ENCODE measurements around the gene UBE2QL1.

UBE2QL1 gene

GRCh38 chr5:6410421-6410820 lies 38.2 kb upstream of the UBE2QL1 start:
- DNase-seq (ENCODE audit: low read depth), result no peak
- Histone ChIP-seq H3K9me3 (ENCODE audit: control insufficient read depth, low read length) (no peaks in the 10 kb centered on the region), H3K9ac (ENCODE audit: low read length) (no peak overlapping the region)

GRCh38 chr5:6411141-6411540 lies 37.5 kb upstream of the UBE2QL1 start:
- Histone ChIP-seq H3K27me3 (replicated peaks; ENCODE audit: control insufficient read depth, insufficient read depth, low read length) (peaks cover 32% of the 10 kb centered on the region), H3K4me3 (ENCODE audit: low read length) (no peak overlapping the region), H3K36me3 (ENCODE audit: control insufficient read depth, insufficient read depth, low read length, severe bottlenecking) (no peaks in the 10 kb centered on the region), H3K4me1 (ENCODE audit: control insufficient read depth, insufficient read depth, low read length) (no peaks in the 10 kb centered on the region), H3K9me3 (ENCODE audit: control insufficient read depth, low read length) (no peaks in the 10 kb centered on the region), H3K9ac (ENCODE audit: low read length) (no peak overlapping the region)
- no peak for DNase-seq (ENCODE audit: low read depth)

More at GRCh38 chr5:6410421-6410820, 38.2 kb upstream of the UBE2QL1 start:
- Histone ChIP-seq H3K4me1 (ENCODE audit: control insufficient read depth, insufficient read depth, low read length) (no peaks in the 10 kb centered on the region), H3K4me3 (ENCODE audit: low read length) (no peak overlapping the region), H3K27me3 (replicated peaks; ENCODE audit: control insufficient read depth, insufficient read depth, low read length) (peaks cover 28% of the 10 kb centered on the region), H3K36me3 (ENCODE audit: control insufficient read depth, insufficient read depth, low read length, severe bottlenecking) (no peaks in the 10 kb centered on the region)

DNA sequence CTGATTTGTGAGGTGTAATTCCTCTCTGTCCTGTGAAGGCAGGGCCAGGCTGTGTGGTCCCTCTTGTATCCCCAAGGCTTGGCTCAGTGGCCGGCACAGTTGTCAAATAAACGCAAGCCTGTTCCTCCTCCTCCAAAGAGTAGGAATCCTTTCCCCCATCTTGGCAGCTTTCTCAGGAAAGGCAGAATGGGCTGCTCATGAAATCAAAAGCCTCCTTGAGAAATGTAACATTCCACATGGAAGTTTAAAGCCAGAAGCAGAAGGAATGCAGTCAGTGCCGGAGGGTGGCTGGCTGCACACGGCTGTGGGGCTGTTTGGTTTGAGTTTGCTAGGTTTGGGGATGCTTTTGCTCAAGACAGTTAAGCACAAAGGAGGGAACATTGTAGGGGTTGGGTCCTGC lies 35.8 kb upstream of the UBE2QL1 start:
- Histone ChIP-seq H3K9ac (ENCODE audit: low read length) (no peak overlapping the region), H3K27me3 (replicated peaks; ENCODE audit: control insufficient read depth, insufficient read depth, low read length) (peaks cover 24% of the 10 kb centered on the region), H3K9me3 (ENCODE audit: control insufficient read depth, low read length) (peaks cover 4% of the 10 kb centered on the region), H3K4me1 (ENCODE audit: control insufficient read depth, insufficient read depth, low read length) (no peaks in the 10 kb centered on the region), H3K36me3 (ENCODE audit: control insufficient read depth, insufficient read depth, low read length, severe bottlenecking) (no peaks in the 10 kb centered on the region), H3K4me3 (ENCODE audit: low read length) (no peak overlapping the region)
- no peak for DNase-seq (ENCODE audit: low read depth)

- Histone ChIP-seq H3K9ac (ENCODE audit: low read length) (no peak overlapping the region), H3K4me1 (ENCODE audit: control insufficient read depth, insufficient read depth, low read length) (no peaks in the 10 kb centered on the region), H3K9me3 (ENCODE audit: control insufficient read depth, low read length) (peaks cover 4% of the 10 kb centered on the region), H3K36me3 (ENCODE audit: control insufficient read depth, insufficient read depth, low read length, severe bottlenecking) (no peaks in the 10 kb centered on the region), H3K27me3 (replicated peaks; ENCODE audit: control insufficient read depth, insufficient read depth, low read length) (peaks cover 23% of the 10 kb centered on the region), H3K4me3 (ENCODE audit: low read length) (no peak overlapping the region)
- no peak for DNase-seq (ENCODE audit: low read depth)
These were observed 31.0 kb upstream of the UBE2QL1 start for GRCh38 chr5:6417657-6418056.

- Histone ChIP-seq H3K4me1 (ENCODE audit: control insufficient read depth, insufficient read depth, low read length) (no peaks in the 10 kb centered on the region), H3K9ac (ENCODE audit: low read length) (no peak overlapping the region), H3K36me3 (ENCODE audit: control insufficient read depth, insufficient read depth, low read length, severe bottlenecking) (no peaks in the 10 kb centered on the region), H3K4me3 (ENCODE audit: low read length) (no peak overlapping the region), H3K27me3 (replicated peaks; ENCODE audit: control insufficient read depth, insufficient read depth, low read length) (peaks cover 19% of the 10 kb centered on the region), H3K9me3 (ENCODE audit: control insufficient read depth, low read length) (peaks cover 4% of the 10 kb centered on the region)
- no peak for DNase-seq (ENCODE audit: low read depth)
These were observed 29.9 kb upstream of the UBE2QL1 start for GRCh38 chr5:6418679-6419276.

- no peaks in the 10 kb centered on the region for H3K36me3 ChIP-seq (ENCODE audit: control insufficient read depth, insufficient read depth, low read length, severe bottlenecking)
- H3K4me1 ChIP-seq (ENCODE audit: control insufficient read depth, insufficient read depth, low read length), result no peaks in the 10 kb centered on the region
- H3K27me3 ChIP-seq (replicated peaks; ENCODE audit: control insufficient read depth, insufficient read depth, low read length), result peaks cover 25% of the 10 kb centered on the region
- no peak overlapping the region for H3K4me3 ChIP-seq (ENCODE audit: low read length)
- no peak for DNase-seq (ENCODE audit: low read depth)
- H3K9ac ChIP-seq (ENCODE audit: low read length), result no peak overlapping the region
- H3K9me3 ChIP-seq (ENCODE audit: control insufficient read depth, low read length), result peaks cover 4% of the 10 kb centered on the region
These were observed 29.3 kb upstream of the UBE2QL1 start for GRCh38 chr5:6419340-6419852.

GRCh38 chr5:6423327-6424109 lies 25.1 kb upstream of the UBE2QL1 start:
- no peak for DNase-seq (ENCODE audit: low read depth)
- Histone ChIP-seq H3K9me3 (ENCODE audit: control insufficient read depth, low read length) (no peaks in the 10 kb centered on the region), H3K4me1 (ENCODE audit: control insufficient read depth, insufficient read depth, low read length) (no peaks in the 10 kb centered on the region), H3K9ac (ENCODE audit: low read length) (no peak overlapping the region), H3K27me3 (replicated peaks; ENCODE audit: control insufficient read depth, insufficient read depth, low read length) (peaks cover 26% of the 10 kb centered on the region), H3K36me3 (ENCODE audit: control insufficient read depth, insufficient read depth, low read length, severe bottlenecking) (no peaks in the 10 kb centered on the region), H3K4me3 (ENCODE audit: low read length) (no peak overlapping the region)

- Histone ChIP-seq H3K4me3 (ENCODE audit: low read length) (no peak overlapping the region), H3K36me3 (ENCODE audit: control insufficient read depth, insufficient read depth, low read length, severe bottlenecking) (no peaks in the 10 kb centered on the region), H3K27me3 (replicated peaks; ENCODE audit: control insufficient read depth, insufficient read depth, low read length) (peaks cover 26% of the 10 kb centered on the region), H3K9ac (ENCODE audit: low read length) (no peak overlapping the region), H3K4me1 (ENCODE audit: control insufficient read depth, insufficient read depth, low read length) (no peaks in the 10 kb centered on the region), H3K9me3 (ENCODE audit: control insufficient read depth, low read length) (no peaks in the 10 kb centered on the region)
- no peak for DNase-seq (ENCODE audit: low read depth)
These were observed 24.5 kb upstream of the UBE2QL1 start for GRCh38 chr5:6424110-6424659.

DNA sequence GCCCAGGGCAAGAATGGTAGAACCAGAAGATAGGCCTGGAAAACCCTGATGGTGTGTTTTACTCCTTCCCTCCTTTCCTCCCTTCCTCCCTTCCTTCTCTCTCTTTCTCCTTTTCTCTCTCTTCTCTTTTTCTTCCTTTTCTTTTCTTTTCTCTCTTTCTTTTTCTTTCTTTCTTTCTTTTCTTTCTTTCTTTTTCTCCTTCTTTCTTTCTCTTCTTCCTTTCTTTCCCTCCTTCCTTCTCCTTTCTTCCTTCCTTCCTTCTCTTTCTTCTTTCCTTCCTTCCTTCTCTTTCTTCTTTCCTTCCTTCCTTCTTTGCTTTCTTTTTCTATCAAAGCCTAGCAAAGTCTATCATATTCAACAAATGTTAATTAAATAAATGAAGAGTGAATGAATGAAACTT lies 24.0 kb upstream of the UBE2QL1 start:
- peaks cover 26% of the 10 kb centered on the region for H3K27me3 ChIP-seq (replicated peaks; ENCODE audit: control insufficient read depth, insufficient read depth, low read length)
- H3K9me3 ChIP-seq (ENCODE audit: control insufficient read depth, low read length), result no peaks in the 10 kb centered on the region
- no peaks in the 10 kb centered on the region for H3K4me1 ChIP-seq (ENCODE audit: control insufficient read depth, insufficient read depth, low read length)
- DNase-seq (ENCODE audit: low read depth), result no peak
- no peaks in the 10 kb centered on the region for H3K36me3 ChIP-seq (ENCODE audit: control insufficient read depth, insufficient read depth, low read length, severe bottlenecking)
- no peak overlapping the region for H3K4me3 ChIP-seq (ENCODE audit: low read length)
- no peak overlapping the region for H3K9ac ChIP-seq (ENCODE audit: low read length)

GRCh38 chr5:6427694-6428093 lies 21.0 kb upstream of the UBE2QL1 start:
- no peaks in the 10 kb centered on the region for H3K9me3 ChIP-seq (ENCODE audit: control insufficient read depth, low read length)
- no peaks in the 10 kb centered on the region for H3K4me1 ChIP-seq (ENCODE audit: control insufficient read depth, insufficient read depth, low read length)
- no peaks in the 10 kb centered on the region for H3K36me3 ChIP-seq (ENCODE audit: control insufficient read depth, insufficient read depth, low read length, severe bottlenecking)
- peaks cover 38% of the 10 kb centered on the region for H3K27me3 ChIP-seq (replicated peaks; ENCODE audit: control insufficient read depth, insufficient read depth, low read length)
- no peak overlapping the region for H3K9ac ChIP-seq (ENCODE audit: low read length)
- no peak overlapping the region for H3K4me3 ChIP-seq (ENCODE audit: low read length)
- DNase-seq (ENCODE audit: low read depth), result no peak

DNA sequence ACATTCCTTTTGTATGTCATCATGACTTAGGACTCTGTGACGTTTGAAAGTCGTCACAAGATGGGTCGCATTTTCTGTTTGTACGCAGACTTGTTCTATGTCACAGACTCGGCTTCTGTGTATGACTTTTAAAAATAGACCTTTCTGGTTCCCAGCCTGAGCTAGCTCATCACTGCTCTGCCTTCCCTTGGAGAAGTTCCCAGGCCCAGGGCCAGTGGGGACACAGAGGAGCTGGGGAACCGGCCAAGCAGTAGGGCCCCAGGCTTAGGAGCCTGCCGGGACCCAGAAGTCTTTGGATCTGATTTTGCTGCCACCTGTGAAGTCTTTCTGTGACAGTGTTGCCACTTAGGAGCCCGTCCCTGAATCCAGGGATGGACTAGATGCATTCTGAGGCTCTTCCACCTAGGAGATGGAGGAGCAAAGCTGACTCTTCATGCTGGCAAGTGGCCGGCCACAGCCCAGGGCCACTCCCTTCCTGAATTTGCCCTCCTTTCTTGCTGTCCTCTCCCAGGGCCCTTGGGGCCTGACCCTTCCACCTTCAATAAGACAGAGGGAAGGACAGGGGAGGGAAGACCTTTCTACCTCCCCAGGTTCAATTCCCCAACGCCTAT lies 18.1 kb upstream of the UBE2QL1 start:
- Histone ChIP-seq H3K4me1 (ENCODE audit: control insufficient read depth, insufficient read depth, low read length) (no peaks in the 10 kb centered on the region), H3K36me3 (ENCODE audit: control insufficient read depth, insufficient read depth, low read length, severe bottlenecking) (no peaks in the 10 kb centered on the region), H3K9ac (ENCODE audit: low read length) (no peak overlapping the region), H3K4me3 (ENCODE audit: low read length) (no peak overlapping the region), H3K27me3 (replicated peaks; ENCODE audit: control insufficient read depth, insufficient read depth, low read length) (peaks cover 47% of the 10 kb centered on the region), H3K9me3 (ENCODE audit: control insufficient read depth, low read length) (peaks cover 6% of the 10 kb centered on the region)
- DNase-seq (ENCODE audit: low read depth), result no peak

All from adipocyte (in vitro differentiated cells).